SU-DHL-6 (cell line): ENCODE data around the gene WSCD1.

ENCODE experiments used
- CTCF ChIP-seq: fragments of 200-600 bp; sonication (generic); IDR thresholded peaks from one replicate; pipeline ENCODE4 v1.5.1; 2017; ENCODE audit warnings: antibody characterized with exemption, mild to moderate bottlenecking, low read length, moderate library complexity; ENCODE audit not compliant: insufficient read depth, poor library complexity, severe bottlenecking
- EZH2phosphoT487 ChIP-seq: fragments of 200-600 bp; sonication (generic), shearing (Covaris generic); conservative IDR thresholded peaks from 2 replicates; pipeline ENCODE4 v1.6.1; 2018; ENCODE audit warnings: mild to moderate bottlenecking, antibody characterized with exemption, low read length, moderate library complexity, mixed read lengths

DNA sequence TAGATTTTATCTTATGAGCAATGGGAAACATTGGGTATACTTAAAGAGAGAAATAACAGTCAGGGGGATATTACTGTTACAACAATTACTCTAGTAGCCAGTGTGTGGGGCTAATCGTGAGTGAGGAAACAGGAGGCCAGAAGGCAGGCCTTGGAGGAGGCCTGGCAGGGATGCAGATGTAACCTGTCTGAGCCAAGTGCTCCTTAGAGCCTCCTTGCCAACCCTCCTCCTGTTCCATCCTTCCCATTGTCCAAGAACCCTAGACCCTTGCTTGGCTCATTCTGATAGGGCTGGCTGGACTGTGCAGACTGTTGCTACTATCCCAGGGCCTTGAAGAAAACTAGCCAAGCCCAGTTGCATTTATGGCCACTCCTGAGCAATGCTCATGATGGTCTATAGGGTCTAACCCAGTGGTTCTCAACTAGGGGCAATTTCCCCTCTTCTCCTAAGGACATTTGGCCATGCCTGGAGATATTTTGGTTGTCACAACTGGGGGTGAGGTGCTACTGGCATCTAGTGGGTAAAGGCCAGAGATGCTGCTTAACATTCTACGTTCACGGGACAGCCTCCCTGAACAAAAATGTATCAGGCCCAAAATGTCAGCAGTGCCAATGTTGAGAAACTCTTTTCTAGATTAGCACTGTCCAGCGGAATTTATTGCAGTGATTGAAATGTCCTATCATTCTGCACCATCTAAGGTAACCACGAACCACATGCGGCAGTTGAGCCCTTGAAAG, 24.4 kb upstream of the WSCD1 start:
- TF ChIP-seq CTCF (no peak), EZH2phosphoT487 (no peak)
